Gastrocnemius medialis (tissue), 4 donors: ENCODE data around the gene OR2A2.

Experiments
- POLR2A ChIP-seq, 2 donors: fragments of 450-650 bp; IDR thresholded peaks; one replicate each; pipeline ENCODE4 v1.6.1; 2017; ENCODE audit warnings: antibody characterized with exemption in 2 of 2, mild to moderate bottlenecking in 2 of 2, moderate library complexity in 2 of 2
- TF ChIP-seq, protein P1 (sequence below), 5 experiments: fragments of 450-650 bp in 3 of 5; fragments of 200-600 bp in 2 of 5; sonication (generic) in 2 of 5; IDR thresholded peaks in 4 of 5; conservative IDR thresholded peaks in 1 of 5; 1 replicate in 4 of 5; 2 replicates in 1 of 5; pipeline ENCODE4 v1.5.1; 2016 to 2019; ENCODE audit warnings: antibody characterized with exemption in 5 of 5, mild to moderate bottlenecking in 3 of 5, moderate library complexity in 3 of 5

DNA sequence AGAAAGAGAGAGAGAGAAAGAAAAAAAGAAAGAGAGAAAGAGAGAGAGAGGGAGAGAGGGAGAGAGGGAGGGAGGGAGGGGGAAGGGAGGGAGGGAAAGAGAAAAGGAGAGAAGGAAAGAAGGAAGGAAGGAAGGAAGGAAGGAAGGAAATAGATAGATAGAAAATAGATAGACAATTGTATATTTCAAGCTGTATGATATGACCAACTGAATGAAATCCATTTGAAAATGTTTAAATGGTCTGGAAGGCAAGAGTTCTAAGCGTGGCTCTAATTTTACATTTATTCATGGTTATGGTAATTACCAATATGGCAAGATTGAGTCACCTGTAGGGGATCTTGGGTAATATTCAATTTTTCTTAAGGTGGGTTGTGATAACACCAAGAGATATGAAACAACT lies 49.5 kb downstream of the OR2A2 start:
- TF ChIP-seq, protein P1, sequence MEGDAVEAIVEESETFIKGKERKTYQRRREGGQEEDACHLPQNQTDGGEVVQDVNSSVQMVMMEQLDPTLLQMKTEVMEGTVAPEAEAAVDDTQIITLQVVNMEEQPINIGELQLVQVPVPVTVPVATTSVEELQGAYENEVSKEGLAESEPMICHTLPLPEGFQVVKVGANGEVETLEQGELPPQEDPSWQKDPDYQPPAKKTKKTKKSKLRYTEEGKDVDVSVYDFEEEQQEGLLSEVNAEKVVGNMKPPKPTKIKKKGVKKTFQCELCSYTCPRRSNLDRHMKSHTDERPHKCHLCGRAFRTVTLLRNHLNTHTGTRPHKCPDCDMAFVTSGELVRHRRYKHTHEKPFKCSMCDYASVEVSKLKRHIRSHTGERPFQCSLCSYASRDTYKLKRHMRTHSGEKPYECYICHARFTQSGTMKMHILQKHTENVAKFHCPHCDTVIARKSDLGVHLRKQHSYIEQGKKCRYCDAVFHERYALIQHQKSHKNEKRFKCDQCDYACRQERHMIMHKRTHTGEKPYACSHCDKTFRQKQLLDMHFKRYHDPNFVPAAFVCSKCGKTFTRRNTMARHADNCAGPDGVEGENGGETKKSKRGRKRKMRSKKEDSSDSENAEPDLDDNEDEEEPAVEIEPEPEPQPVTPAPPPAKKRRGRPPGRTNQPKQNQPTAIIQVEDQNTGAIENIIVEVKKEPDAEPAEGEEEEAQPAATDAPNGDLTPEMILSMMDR (IDR thresholded peaks at IDR 0.05 in 4 of 5, conservative IDR thresholded peaks at IDR 0.05 in 1 of 5) = no peak
- no peak for TF ChIP-seq POLR2A (IDR thresholded peaks at IDR 0.05)
